IMR-90 (cell line): Measurements from ENCODE around the gene ROS1. TPM values are rescaled to one million over a fixed set of nuclear protein-coding genes. Genes with fewer than 3 reads are reported as not detected.

ENCODE experiments used
- ATAC-seq: fragments of 200-7000 bp; cut with Tn5 transposase; 2 replicates; pipeline ENCODE4 v1.9.1; 2020; ENCODE audit warnings: low read depth, mild to moderate bottlenecking, moderate library complexity
- BruUV-seq: library from RNA; stranded (reverse); fragments of 400-500 nt; replicated peaks from 2 replicates; lab custom pipeline; 2021; lab: Mats Ljungman, UMichigan
- CTCF ChIA-PET: fragments of 300-600 bp; formaldehyde crosslinking; extraction: SDS; loops from one replicate; lab custom pipeline; 2021; ENCODE audit warnings: antibody characterized with exemption; lab: Yijun Ruan, JAX
- POLR2A ChIA-PET: fragments of 300-600 bp; sonication (Branson Sonifier 250); formaldehyde crosslinking; loops from one replicate; lab custom pipeline; 2022; ENCODE audit warnings: antibody characterized with exemption; ENCODE audit not compliant: unreplicated experiment; lab: Charles Lee
- DNase-seq: peaks from one replicate; pipeline ENCODE4 v3.0.0; 2013
- H2AFZ ChIP-seq: replicated peaks from 2 replicates; pipeline ENCODE3; 2013; ENCODE audit warnings: low read length, mild to moderate bottlenecking; ENCODE audit not compliant: poor library complexity
- H2AK5ac ChIP-seq: 2 replicates; pipeline ENCODE4 v1.6.1; 2013; ENCODE audit warnings: low read depth, low read length, inconsistent platforms
- H2AK9ac ChIP-seq: replicated peaks from 2 replicates; pipeline ENCODE3; 2013; ENCODE audit warnings: mild to moderate bottlenecking, low read depth, low read length, moderate library complexity; ENCODE audit not compliant: poor library complexity
- H2BK120ac ChIP-seq: 2 replicates; pipeline ENCODE4 v1.6.1; 2013; ENCODE audit warnings: low read depth, low read length, inconsistent platforms
- H2BK15ac ChIP-seq: 3 replicates; pipeline ENCODE4 v1.6.1; 2013; ENCODE audit warnings: low read depth, low read length, inconsistent platforms
- H2BK20ac ChIP-seq: 2 replicates; pipeline ENCODE4 v1.6.1; 2013; ENCODE audit warnings: low read depth, mild to moderate bottlenecking, inconsistent platforms, low read length, moderate library complexity
- H2BK5ac ChIP-seq: 2 replicates; pipeline ENCODE4 v1.6.1; 2013; ENCODE audit warnings: mild to moderate bottlenecking, low read depth, low read length, inconsistent platforms; ENCODE audit not compliant: poor library complexity, severe bottlenecking
- H3K14ac ChIP-seq: replicated peaks from 2 replicates; pipeline ENCODE4 v1.6.1; 2013; ENCODE audit warnings: low read depth, low read length, inconsistent platforms
- H3K18ac ChIP-seq: 2 replicates; pipeline ENCODE4 v1.6.1; 2013; ENCODE audit warnings: low read depth, low read length, control low read depth
- H3K23ac ChIP-seq: 2 replicates; pipeline ENCODE4 v1.6.1; 2013; ENCODE audit warnings: low read depth, low read length, inconsistent platforms
- H3K27ac ChIP-seq: 2 replicates; pipeline ENCODE4 v1.5.1; 2013; ENCODE audit warnings: mild to moderate bottlenecking, control low read depth, low read length; ENCODE audit not compliant: insufficient read depth
- H3K27me3 ChIP-seq: 2 replicates; pipeline ENCODE4 v1.6.1; 2013; ENCODE audit warnings: low read length; ENCODE audit not compliant: control insufficient read depth, insufficient read depth
- H3K36me3 ChIP-seq: 2 replicates; pipeline ENCODE4 v1.6.1; 2013; ENCODE audit warnings: low read length, mixed read lengths; ENCODE audit not compliant: control insufficient read depth, insufficient read depth
- H3K4ac ChIP-seq: 2 replicates; pipeline ENCODE4 v1.6.1; 2013; ENCODE audit warnings: low read depth, low read length, inconsistent platforms
- H3K4me1 ChIP-seq: 2 replicates; pipeline ENCODE4 v1.6.1; 2013; ENCODE audit warnings: low read length, mixed read lengths; ENCODE audit not compliant: control insufficient read depth, insufficient read depth
- H3K4me2 ChIP-seq: 2 replicates; pipeline ENCODE4 v1.6.1; 2013; ENCODE audit warnings: low read depth, mild to moderate bottlenecking, control low read depth, low read length, moderate library complexity
- H3K4me3 ChIP-seq: 2 replicates; pipeline ENCODE4 v1.5.1; 2013; ENCODE audit warnings: low read depth, mild to moderate bottlenecking, control low read depth, low read length, moderate library complexity; ENCODE audit not compliant: insufficient read depth
- H3K56ac ChIP-seq: 2 replicates; pipeline ENCODE4 v1.6.1; 2013; ENCODE audit warnings: low read length, inconsistent platforms; ENCODE audit not compliant: insufficient read depth; ENCODE audit errors: extremely low read depth
- H3K79me1 ChIP-seq, 2 experiments: 2 replicates each; pipeline ENCODE4 v1.6.1; 2013; ENCODE audit warnings: low read length in 2 of 2, inconsistent platforms in 1 of 2, low read depth in 1 of 2
- H3K9ac ChIP-seq: 2 replicates; pipeline ENCODE4 v1.6.1; 2013; ENCODE audit warnings: low read depth, low read length, control low read depth
- H3K9me1 ChIP-seq: 2 replicates; pipeline ENCODE4 v1.6.1; 2013; ENCODE audit warnings: low read length, inconsistent platforms; ENCODE audit not compliant: insufficient read depth
- H3K9me3 ChIP-seq: 2 replicates; pipeline ENCODE4 v1.6.1; 2013; ENCODE audit warnings: low read length; ENCODE audit not compliant: control insufficient read depth, insufficient read depth
- H4K20me1 ChIP-seq: 2 replicates; pipeline ENCODE4 v1.6.1; 2013; ENCODE audit warnings: low read length, inconsistent platforms; ENCODE audit not compliant: insufficient read depth
- H4K5ac ChIP-seq: 2 replicates; pipeline ENCODE4 v1.6.1; 2013; ENCODE audit warnings: mild to moderate bottlenecking, low read depth, low read length, control low read depth
- H4K8ac ChIP-seq, 2 experiments: 2 replicates each; pipeline ENCODE4 v1.6.1; 2013; ENCODE audit warnings: low read depth in 2 of 2, low read length in 2 of 2, control low read depth in 1 of 2, inconsistent platforms in 1 of 2
- H4K91ac ChIP-seq: 2 replicates; pipeline ENCODE4 v1.6.1; 2013; ENCODE audit warnings: low read depth, low read length, inconsistent platforms; ENCODE audit not compliant: insufficient read depth
- BHLHE40 ChIP-seq: fragments of 150-350 bp; IDR thresholded peaks from 2 replicates; pipeline ENCODE4 v1.6.1; 2016; ENCODE audit warnings: mild to moderate bottlenecking, low read depth, low read length
- CHD1 ChIP-seq: IDR thresholded peaks from 2 replicates; pipeline ENCODE4 v1.6.1; 2012; ENCODE audit warnings: low read depth, low read length, improper control_type of control experiment
- FOS ChIP-seq: fragments of 150-350 bp; IDR thresholded peaks from 2 replicates; pipeline ENCODE4 v1.6.1; 2016; ENCODE audit warnings: low read depth, low read length
- MAFK ChIP-seq: IDR thresholded peaks from 2 replicates; pipeline ENCODE4 v1.6.1; 2012; ENCODE audit warnings: low read depth, low read length, improper control_type of control experiment
- MAZ ChIP-seq: IDR thresholded peaks from 2 replicates; pipeline ENCODE4 v1.6.1; 2012; ENCODE audit warnings: low read depth, mild to moderate bottlenecking, low read length, improper control_type of control experiment, moderate library complexity, borderline replicate concordance
- MXI1 ChIP-seq: IDR thresholded peaks from 2 replicates; pipeline ENCODE4 v1.6.1; 2012; ENCODE audit warnings: low read depth, mild to moderate bottlenecking, low read length, moderate library complexity, borderline replicate concordance
- NFE2L2 ChIP-seq: fragments of 150-350 bp; IDR thresholded peaks from 2 replicates; pipeline ENCODE4 v1.6.1; 2016; ENCODE audit warnings: low read depth, mild to moderate bottlenecking, low read length
- RCOR1 ChIP-seq: IDR thresholded peaks from 2 replicates; pipeline ENCODE4 v1.6.1; 2012; ENCODE audit warnings: mild to moderate bottlenecking, low read length, improper control_type of control experiment; ENCODE audit not compliant: insufficient replicate concordance
- RFX5 ChIP-seq: IDR thresholded peaks from 2 replicates; pipeline ENCODE4 v1.8.0; 2012; ENCODE audit warnings: low read depth, mild to moderate bottlenecking, low read length, moderate library complexity
- SMC3 ChIP-seq: fragments of 150-350 bp; IDR thresholded peaks from 2 replicates; pipeline ENCODE4 v1.6.1; 2016; ENCODE audit warnings: low read depth, mild to moderate bottlenecking, antibody characterized with exemption, low read length, moderate library complexity
- WGBS, 2 experiments: methylation state at CpG; one replicate each; pipeline versions ENCODE4 v1.1.5 to v1.1.7; 2013; ENCODE audit warnings: missing lambda C conversion rate in 2 of 2; ENCODE audit not compliant: insufficient read length in 1 of 2; ENCODE audit errors: extremely low coverage in 2 of 2; 5-methylcytosine and 5-hydroxymethylcytosine counted together
- dilution Hi-C: fragments of 300-500 bp; cut with HindIII; formaldehyde crosslinking; loops from one replicate; pipeline ENCODE4 v1.14.3; 2018; ENCODE audit warnings: low sequenced_read_pairs; ENCODE audit not compliant: unreplicated experiment
- in situ Hi-C: fragments of 300-500 bp; cut with MboI; formaldehyde crosslinking; loops from 3 replicates; pipeline ENCODE4 v1.14.3; 2019; ENCODE audit warnings: low sequenced_read_pairs, inconsistent platforms, mixed read lengths
- intact Hi-C: fragments of 100-400 bp; cut with micrococcal nuclease; formaldehyde crosslinking; loops from 2 replicates; pipeline ENCODE4 v1.10.0; 2022
- polyA plus RNA-seq, 3 experiments: library from polyadenylated mRNA; depleted of rRNA; stranded (reverse); fragments of >200 nt; gene quantifications; 2 replicates each; pipeline ENCODE4 v1.2.3, GENCODE V29; 2012; ENCODE audit warnings: low replicate concordance in 1 of 3
- total RNA-seq: library from RNA; depleted of rRNA; stranded (reverse); fragments of >200 nt; gene quantifications from 2 replicates; pipeline ENCODE4 v1.2.3, GENCODE V29; 2012
- TF ChIP-seq, protein P1 (sequence below): fragments of 150-350 bp; IDR thresholded peaks from 2 replicates; pipeline ENCODE4 v1.6.1; 2017; ENCODE audit warnings: mild to moderate bottlenecking, antibody characterized with exemption, low read length, low read depth
- TF ChIP-seq, protein P2 (sequence below): fragments of 150-350 bp; IDR thresholded peaks from 2 replicates; pipeline ENCODE4 v1.6.1; 2016; ENCODE audit warnings: low read depth, mild to moderate bottlenecking, low read length, moderate library complexity, borderline replicate concordance

Gene ROS1
- total and polyA plus RNA-seq, 2 of the 4 experiments (the other 2 are of a cell fraction) = under 0.01 to 0.03 TPM

DNA sequence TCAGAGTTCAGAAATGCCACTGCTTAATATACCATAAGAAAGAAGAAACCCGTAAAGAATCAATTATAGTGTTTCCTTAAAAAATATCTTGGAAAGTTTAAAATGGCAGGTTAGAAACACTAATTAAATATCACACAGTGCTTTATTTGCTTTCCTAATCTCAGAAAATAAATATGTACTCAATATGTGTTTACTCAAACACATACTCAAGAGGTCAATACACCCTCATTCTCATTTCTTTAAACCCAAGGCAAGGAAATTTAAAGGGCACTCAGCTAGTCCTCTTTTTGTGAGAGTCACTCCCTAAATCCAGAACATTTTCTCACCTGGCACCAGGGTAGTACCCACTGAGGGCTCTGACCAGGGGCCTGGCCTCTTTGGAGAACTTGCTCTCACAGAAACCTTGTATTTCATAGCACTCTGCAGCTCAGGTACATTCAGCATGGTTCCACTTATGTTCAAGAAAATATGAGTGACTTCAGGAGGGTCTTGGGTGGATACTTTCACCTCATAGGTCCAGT lies 38.2 kb downstream of the ROS1 start:
- no peak overlapping the region for H2AK5ac ChIP-seq
- no peak overlapping the region for H3K9ac ChIP-seq
- in situ Hi-C loops = no loop called here
- BruUV-seq = no TSS peak
- H3K9me3 ChIP-seq = no peaks in the 10 kb centered on the region
- H3K18ac ChIP-seq = no peak overlapping the region
- H3K56ac ChIP-seq = no peak overlapping the region
- no peak for ATAC-seq
- no peak overlapping the region for H2BK15ac ChIP-seq
- H3K9me1 ChIP-seq = no peaks in the 10 kb centered on the region
- H2BK20ac ChIP-seq = no peak overlapping the region
- CTCF ChIA-PET = interaction anchor here (0.6 kb wide), 1 partner anchor 69 kb away, joined by 4 read pairs; no protein-coding TSS in a partner anchor
- H2AK9ac ChIP-seq = no peak overlapping the region
- H3K4me2 ChIP-seq = no peak overlapping the region
- H3K27ac ChIP-seq = no peak overlapping the region
- no peak overlapping the region for H4K8ac ChIP-seq
- POLR2A ChIA-PET = no interaction called here
- H3K23ac ChIP-seq = no peak overlapping the region
- H3K36me3 ChIP-seq = no peaks in the 10 kb centered on the region
- H3K27me3 ChIP-seq = no peaks in the 10 kb centered on the region
- no peak for DNase-seq
- H2BK5ac ChIP-seq = no peak overlapping the region
- TF ChIP-seq SMC3 (no peak), MXI1 (no peak), MAZ (no peak), BHLHE40 (no peak), MAFK (no peak), CHD1 (no peak), FOS (no peak), RFX5 (no peak), NFE2L2 (no peak), RCOR1 (no peak)
- TF ChIP-seq, protein P1, sequence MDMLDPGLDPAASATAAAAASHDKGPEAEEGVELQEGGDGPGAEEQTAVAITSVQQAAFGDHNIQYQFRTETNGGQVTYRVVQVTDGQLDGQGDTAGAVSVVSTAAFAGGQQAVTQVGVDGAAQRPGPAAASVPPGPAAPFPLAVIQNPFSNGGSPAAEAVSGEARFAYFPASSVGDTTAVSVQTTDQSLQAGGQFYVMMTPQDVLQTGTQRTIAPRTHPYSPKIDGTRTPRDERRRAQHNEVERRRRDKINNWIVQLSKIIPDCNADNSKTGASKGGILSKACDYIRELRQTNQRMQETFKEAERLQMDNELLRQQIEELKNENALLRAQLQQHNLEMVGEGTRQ = no peak
- TF ChIP-seq, protein P2, sequence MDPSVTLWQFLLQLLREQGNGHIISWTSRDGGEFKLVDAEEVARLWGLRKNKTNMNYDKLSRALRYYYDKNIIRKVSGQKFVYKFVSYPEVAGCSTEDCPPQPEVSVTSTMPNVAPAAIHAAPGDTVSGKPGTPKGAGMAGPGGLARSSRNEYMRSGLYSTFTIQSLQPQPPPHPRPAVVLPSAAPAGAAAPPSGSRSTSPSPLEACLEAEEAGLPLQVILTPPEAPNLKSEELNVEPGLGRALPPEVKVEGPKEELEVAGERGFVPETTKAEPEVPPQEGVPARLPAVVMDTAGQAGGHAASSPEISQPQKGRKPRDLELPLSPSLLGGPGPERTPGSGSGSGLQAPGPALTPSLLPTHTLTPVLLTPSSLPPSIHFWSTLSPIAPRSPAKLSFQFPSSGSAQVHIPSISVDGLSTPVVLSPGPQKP = no peak
- no peak overlapping the region for H3K4ac ChIP-seq
- dilution Hi-C loops = no loop called here
- no peaks in the 10 kb centered on the region for H3K79me1 ChIP-seq
- H3K4me3 ChIP-seq = no peak overlapping the region
- no peak overlapping the region for H4K91ac ChIP-seq
- no peak overlapping the region for H2AFZ ChIP-seq
- H4K20me1 ChIP-seq = no peaks in the 10 kb centered on the region
- no peaks in the 10 kb centered on the region for H3K4me1 ChIP-seq
- no peak overlapping the region for H4K5ac ChIP-seq
- no peak overlapping the region for H3K14ac ChIP-seq
- no peak overlapping the region for H2BK120ac ChIP-seq
- intact Hi-C loops = no loop called here
- no CpG with 5 or more reads among the region's 1 CpG for WGBS, 2 experiments
